Naive thymus-derived CD4-positive, alpha-beta T cell (primary cell): Measurements from ENCODE around the gene TMC1. TPM values are rescaled to one million over a fixed set of nuclear protein-coding genes. Genes with fewer than 3 reads are reported as not detected.
A peak's percentile ranks its signal among the peaks of the same experiment; 100 is the strongest.

Source experiments
- ATAC-seq: fragments of 150-1000 bp; cut with Tn5 transposase; 2 replicates; pipeline ENCODE4 v1.10.0; 2021; ENCODE audit warnings: mild to moderate bottlenecking, moderate library complexity
- CTCF ChIA-PET: fragments of 350-600 bp; sonication (Branson Sonifier 250); formaldehyde crosslinking; loops from one replicate; lab custom pipeline; 2021; ENCODE audit warnings: antibody characterized with exemption; lab: Charles Lee
- POLR2A ChIA-PET: fragments of 350-600 bp; sonication (Branson Sonifier 250); formaldehyde crosslinking; loops from one replicate; lab custom pipeline; 2021; ENCODE audit warnings: antibody characterized with exemption, inconsistent platforms; lab: Charles Lee
- DNase-seq, 9 donors: peaks; one replicate each; pipeline versions ENCODE4 v3.0.0 to v3.0.0-alpha.2; 2020 to 2022; ENCODE audit warnings: mixed read lengths in 1 of 9
- H3K27ac ChIP-seq: one replicate; pipeline ENCODE4 v1.7.0; 2013; ENCODE audit warnings: mild to moderate bottlenecking, low read depth, low read length, moderate library complexity
- H3K27me3 ChIP-seq, 2 donors: one replicate each; pipeline ENCODE4 v1.7.0; 2013; ENCODE audit warnings: low read length in 2 of 2, mild to moderate bottlenecking in 2 of 2, moderate library complexity in 2 of 2; ENCODE audit not compliant: control insufficient read depth in 2 of 2, insufficient read depth in 2 of 2
- H3K36me3 ChIP-seq, 3 experiments: 1 replicate in 2 of 3; 2 replicates in 1 of 3; pipeline ENCODE4 v1.7.0; 2013; ENCODE audit warnings: low read length in 3 of 3, mild to moderate bottlenecking in 3 of 3, moderate library complexity in 1 of 3; ENCODE audit not compliant: insufficient read depth in 3 of 3, control insufficient read depth in 2 of 3
- H3K4me1 ChIP-seq, 2 donors: one replicate each; pipeline ENCODE4 v1.7.0; 2013; ENCODE audit warnings: low read length in 2 of 2, mild to moderate bottlenecking in 2 of 2, moderate library complexity in 1 of 2; ENCODE audit not compliant: control insufficient read depth in 2 of 2, insufficient read depth in 2 of 2
- H3K4me3 ChIP-seq: 2 replicates; pipeline ENCODE4 v1.7.0; 2013; ENCODE audit warnings: mild to moderate bottlenecking, low read length
- H3K9me3 ChIP-seq, 3 experiments: 1 replicate in 2 of 3; 2 replicates in 1 of 3; pipeline ENCODE4 v1.7.0; 2013; ENCODE audit warnings: low read length in 3 of 3; ENCODE audit not compliant: control insufficient read depth in 2 of 3
- H3K27ac Mint-ChIP-seq, 9 donors: one replicate each; pipeline ENCODE4 v1.8.0; 2020 to 2022; ENCODE audit warnings: mixed read lengths in 9 of 9, mild to moderate bottlenecking in 8 of 9, moderate library complexity in 5 of 9, inconsistent platforms in 2 of 9
- H3K27me3 Mint-ChIP-seq, 5 donors: one replicate each; pipeline ENCODE4 v1.8.0; 2021 to 2022; ENCODE audit warnings: mixed read lengths in 5 of 5, mild to moderate bottlenecking in 1 of 5
- H3K36me3 Mint-ChIP-seq, 5 donors: one replicate each; pipeline ENCODE4 v1.8.0; 2020 to 2022; ENCODE audit warnings: mixed read lengths in 5 of 5, mild to moderate bottlenecking in 3 of 5, inconsistent platforms in 1 of 5
- H3K4me1 Mint-ChIP-seq, 7 donors: one replicate each; pipeline ENCODE4 v1.8.0; 2020 to 2022; ENCODE audit warnings: mixed read lengths in 7 of 7, mild to moderate bottlenecking in 3 of 7, inconsistent platforms in 1 of 7
- H3K4me3 Mint-ChIP-seq, 10 donors: one replicate each; pipeline ENCODE4 v1.8.0; 2020 to 2022; ENCODE audit warnings: mild to moderate bottlenecking in 10 of 10, mixed read lengths in 10 of 10, moderate library complexity in 6 of 10, inconsistent platforms in 2 of 10
- H3K9me3 Mint-ChIP-seq, 11 donors: one replicate each; pipeline ENCODE4 v1.8.0; 2020 to 2022; ENCODE audit warnings: mixed read lengths in 11 of 11, mild to moderate bottlenecking in 4 of 11, inconsistent platforms in 1 of 11, moderate library complexity in 1 of 11
- intact Hi-C, 2 donors: fragments of 100-400 bp; cut with micrococcal nuclease; formaldehyde crosslinking; loops; one replicate each; pipeline ENCODE4 v1.15.1; 2023
- polyA plus RNA-seq, 2 donors: library from polyadenylated mRNA; unstranded; fragments of 300-500 nt; fragmentation: Illumina TruSeq; gene quantifications; one replicate each; pipeline ENCODE4 v1.2.3, GENCODE V29; 2021
- total RNA-seq, 6 experiments: library from RNA in 5 of 6; stranded (reverse) in 5 of 6; gene quantifications; 1 replicate in 5 of 6; 2 replicates in 1 of 6; pipeline ENCODE4 v1.2.3 and lab custom pipeline; 2021 to 2026

Gene TMC1
- total and polyA plus RNA-seq, 7 experiments from 2014 or later: not detected

- H3K27me3 Mint-ChIP-seq: peaks cover 0 to 5% (median 2%) of the 10 kb centered on the region in 5 donors
- Histone ChIP-seq H3K9me3 (no peaks in the 10 kb centered on the region), H3K4me3 (no peak overlapping the region), H3K27ac (no peak overlapping the region), H3K36me3 (no peaks in the 10 kb centered on the region), H3K27me3 (no peaks in the 10 kb centered on the region), H3K4me1 (no peaks in the 10 kb centered on the region)
- CTCF ChIA-PET: interaction anchor here (0.6 to 3.1 kb wide), 10 partner anchors 10 to 313 kb away, joined by 3 to 25 read pairs (median 3); no protein-coding TSS in a partner anchor
- POLR2A ChIA-PET: interaction anchor here (0.5 kb wide), 1 partner anchor 250 kb away, joined by 6 read pairs; no protein-coding TSS in a partner anchor
- intact Hi-C loops: loop anchor here (1.0 to 10.0 kb wide), 12 partner anchors 65 to 592 kb away; partner anchors contain the start of gene ZFAND5 (in 2 of the 2)
- DNase-seq (peak in 7 of 9 donors; percentile 11 to 60 (median 47)), ATAC-seq (peak; percentile 80)
- peaks cover 0 to 50% (median 6%) of the 10 kb centered on the region in 7 donors for H3K4me1 Mint-ChIP-seq
- H3K4me3 Mint-ChIP-seq: no peak overlapping the region
- H3K36me3 Mint-ChIP-seq: peaks cover 0 to 2% (median 0%) of the 10 kb centered on the region in 5 donors
- no peaks in the 10 kb centered on the region for H3K9me3 Mint-ChIP-seq
- no peak overlapping the region for H3K27ac Mint-ChIP-seq
Measured at GRCh38 chr9:72592502-72593403, 71.3 kb downstream of the TMC1 start.

- no peaks in the 10 kb centered on the region for H3K27me3 ChIP-seq
- intact Hi-C loops: loop anchor here in 1 of 2 donors (10.0 kb wide), 2 partner anchors 228 to 588 kb away; no protein-coding TSS in a partner anchor
- Mint-ChIP-seq H3K27me3 (peaks cover 0 to 11% (median 6%) of the 10 kb centered on the region in 5 donors), H3K9me3 (no peaks in the 10 kb centered on the region), H3K4me1 (peaks cover 0 to 24% (median 0%) of the 10 kb centered on the region in 7 donors), H3K27ac (no peak overlapping the region), H3K4me3 (no peak overlapping the region), H3K36me3 (no peaks in the 10 kb centered on the region)
- H3K36me3 ChIP-seq: no peaks in the 10 kb centered on the region
- ChIA-PET POLR2A (no interaction called here), CTCF (interaction anchor here (0.7 to 1.0 kb wide), 2 partner anchors 291 to 305 kb away, joined by 3 to 4 read pairs; no protein-coding TSS in a partner anchor)
- H3K9me3 ChIP-seq: no peaks in the 10 kb centered on the region
- ATAC-seq: no peak
- H3K27ac ChIP-seq: no peak overlapping the region
- no peak for DNase-seq
- no peaks in the 10 kb centered on the region for H3K4me1 ChIP-seq
- H3K4me3 ChIP-seq: no peak overlapping the region
Measured at GRCh38 chr9:72596451-72597180, 75.2 kb downstream of the TMC1 start.

GRCh38 chr9:72597181-72597517 is 75.7 kb downstream of the TMC1 start:
- no peak overlapping the region for H3K4me3 ChIP-seq
- no peaks in the 10 kb centered on the region for H3K9me3 ChIP-seq
- POLR2A ChIA-PET: no interaction called here
- Mint-ChIP-seq H3K27ac (no peak overlapping the region), H3K36me3 (no peaks in the 10 kb centered on the region), H3K9me3 (no peaks in the 10 kb centered on the region), H3K4me1 (peaks cover 0 to 21% (median 0%) of the 10 kb centered on the region in 7 donors), H3K4me3 (no peak overlapping the region), H3K27me3 (peaks cover 0 to 11% (median 6%) of the 10 kb centered on the region in 5 donors)
- H3K36me3 ChIP-seq: no peaks in the 10 kb centered on the region
- H3K27me3 ChIP-seq: no peaks in the 10 kb centered on the region
- no peak for ATAC-seq
- H3K4me1 ChIP-seq: no peaks in the 10 kb centered on the region
- CTCF ChIA-PET: interaction anchor here (0.7 to 1.0 kb wide), 2 partner anchors 292 to 305 kb away, joined by 3 to 4 read pairs; no protein-coding TSS in a partner anchor
- intact Hi-C loops: loop anchor here in 1 of 2 donors (10.0 kb wide), 2 partner anchors 228 to 588 kb away; no protein-coding TSS in a partner anchor
- no peak for DNase-seq
- H3K27ac ChIP-seq: no peak overlapping the region

- Histone ChIP-seq H3K27me3 (no peaks in the 10 kb centered on the region), H3K27ac (no peak overlapping the region), H3K9me3 (no peaks in the 10 kb centered on the region), H3K4me1 (no peaks in the 10 kb centered on the region), H3K36me3 (no peaks in the 10 kb centered on the region), H3K4me3 (no peak overlapping the region)
- DNase-seq (no peak), ATAC-seq (no peak)
- H3K27ac Mint-ChIP-seq: no peak overlapping the region
- H3K4me3 Mint-ChIP-seq: no peak overlapping the region
- H3K9me3 Mint-ChIP-seq: no peaks in the 10 kb centered on the region
- CTCF ChIA-PET: interaction anchor here (1.2 kb wide), 1 partner anchor 317 kb away, joined by 4 read pairs; no protein-coding TSS in a partner anchor
- intact Hi-C loops: loop anchor here in 1 of 2 donors (10.0 kb wide), 2 partner anchors 227 to 587 kb away; no protein-coding TSS in a partner anchor
- H3K4me1 Mint-ChIP-seq: peaks cover 0 to 17% (median 0%) of the 10 kb centered on the region in 7 donors
- POLR2A ChIA-PET: no interaction called here
- H3K27me3 Mint-ChIP-seq: peaks cover 0 to 11% (median 6%) of the 10 kb centered on the region in 5 donors
- no peaks in the 10 kb centered on the region for H3K36me3 Mint-ChIP-seq
Measured at GRCh38 chr9:72597601-72598000, 76.2 kb downstream of the TMC1 start.

GRCh38 chr9:72598639-72599038 is 77.2 kb downstream of the TMC1 start:
- POLR2A ChIA-PET: no interaction called here
- Mint-ChIP-seq H3K4me1 (peaks cover 0 to 11% (median 0%) of the 10 kb centered on the region in 7 donors), H3K36me3 (no peaks in the 10 kb centered on the region), H3K4me3 (no peak overlapping the region), H3K27ac (no peak overlapping the region), H3K9me3 (no peaks in the 10 kb centered on the region), H3K27me3 (peaks cover 0 to 11% (median 3%) of the 10 kb centered on the region in 5 donors)
- Histone ChIP-seq H3K4me1 (no peaks in the 10 kb centered on the region), H3K27ac (no peak overlapping the region), H3K36me3 (no peaks in the 10 kb centered on the region), H3K9me3 (no peaks in the 10 kb centered on the region), H3K4me3 (no peak overlapping the region), H3K27me3 (no peaks in the 10 kb centered on the region)
- CTCF ChIA-PET: interaction anchor here (1.2 kb wide), 1 partner anchor 318 kb away, joined by 4 read pairs; no protein-coding TSS in a partner anchor
- ATAC-seq (no peak), DNase-seq (no peak)
- intact Hi-C loops: loop anchor here in 1 of 2 donors (10.0 kb wide), 2 partner anchors 226 to 586 kb away; no protein-coding TSS in a partner anchor
